HepG2 (cell line): Measurements from ENCODE around the gene VKORC1. TPM values are rescaled to one million over a fixed set of nuclear protein-coding genes. Genes with fewer than 3 reads are reported as not detected.

Experiments
- ATF7 ChIP-seq, 2 experiments: fragments of 450-650 bp in 1 of 2; sonication (generic) in 1 of 2; formaldehyde crosslinking in 1 of 2; IDR thresholded peaks; 2 replicates each; pipeline versions ENCODE4 v1.4.0 to v1.6.1; 2016 to 2020; ENCODE audit warnings: antibody characterized with exemption in 1 of 2, mild to moderate bottlenecking in 1 of 2, missing genetic modification reagents in 1 of 2
- CC2D1A ChIP-seq: sonication (generic); formaldehyde crosslinking; IDR thresholded peaks from 2 replicates; pipeline ENCODE4 v1.8.1; 2023; ENCODE audit warnings: mild to moderate bottlenecking, missing genetic modification reagents
- CHCHD3 ChIP-seq: sonication (generic); formaldehyde crosslinking; IDR thresholded peaks from 2 replicates; pipeline ENCODE4 v1.8.0; 2022; ENCODE audit warnings: mild to moderate bottlenecking, missing genetic modification reagents, moderate library complexity
- DMAP1 ChIP-seq: IDR thresholded peaks from 2 replicates; pipeline ENCODE4 v1.6.1; 2016
- DRAP1 ChIP-seq: IDR thresholded peaks from 2 replicates; pipeline ENCODE4 v1.6.1; 2016; ENCODE audit warnings: missing genetic modification reagents, missing compliant biosample characterization
- FOXP1 ChIP-seq, 2 experiments: fragments of 450-650 bp in 1 of 2; IDR thresholded peaks; 2 replicates each; pipeline ENCODE4 v1.6.1; 2017 to 2018; ENCODE audit warnings: antibody characterized with exemption in 1 of 2
- GMEB2 ChIP-seq: IDR thresholded peaks from 2 replicates; pipeline ENCODE4 v1.6.1; 2016; ENCODE audit warnings: missing biosample characterization, missing genetic modification reagents, low read depth
- IRX3 ChIP-seq: sonication (generic); formaldehyde crosslinking; IDR thresholded peaks from 2 replicates; pipeline ENCODE4 v1.8.1; 2023; ENCODE audit warnings: mild to moderate bottlenecking, low read depth, missing genetic modification reagents, borderline replicate concordance
- KAT7 ChIP-seq: IDR thresholded peaks from 2 replicates; pipeline ENCODE4 v1.6.1; 2018; ENCODE audit warnings: borderline replicate concordance, missing compliant biosample characterization
- POLR2A ChIP-seq, 2 experiments: IDR thresholded peaks; 2 replicates each; pipeline ENCODE4 v1.6.1; 2011; ENCODE audit warnings: low read depth in 2 of 2, low read length in 2 of 2, mild to moderate bottlenecking in 1 of 2, moderate library complexity in 1 of 2; ENCODE audit not compliant: insufficient read depth in 1 of 2
- TMF1 ChIP-seq: sonication (generic); formaldehyde crosslinking; IDR thresholded peaks from 2 replicates; pipeline ENCODE4 v1.8.1; 2022; ENCODE audit warnings: low read depth, missing genetic modification reagents
- ZBED4 ChIP-seq: sonication (generic); formaldehyde crosslinking; IDR thresholded peaks from 2 replicates; pipeline ENCODE4 v1.4.0; 2020; ENCODE audit warnings: missing genetic modification reagents, borderline replicate concordance
- ZBTB14 ChIP-seq: sonication (generic); formaldehyde crosslinking; IDR thresholded peaks from 2 replicates; pipeline ENCODE4 v1.4.0; 2020; ENCODE audit warnings: missing genetic modification reagents
- ZNF205 ChIP-seq: IDR thresholded peaks from 2 replicates; pipeline ENCODE4 v1.6.1; 2018; ENCODE audit warnings: missing biosample characterization, missing genetic modification reagents
- ZNF891 ChIP-seq: sonication (generic); formaldehyde crosslinking; IDR thresholded peaks from 2 replicates; pipeline ENCODE4 v1.5.0; 2020; ENCODE audit warnings: mild to moderate bottlenecking, missing genetic modification reagents
- polyA plus RNA-seq, 8 experiments: library from polyadenylated mRNA; depleted of rRNA in 3 of 8; stranded (reverse) in 7 of 8; unstranded in 1 of 8; fragments of >200 nt; fragmentation: Illumina TruSeq in 4 of 8; extraction: Trizol in 4 of 8; gene quantifications; 2 replicates each; pipeline versions ENCODE4 v1.2.1 to v1.2.3, GENCODE V29; 2011 to 2016; ENCODE audit warnings: low read depth in 4 of 8, missing spikeins in 1 of 8, mixed read lengths in 1 of 8; ENCODE audit not compliant: insufficient read depth in 1 of 8
- total RNA-seq, 5 experiments: library from RNA; depleted of rRNA; stranded (reverse); fragments of >200 nt; fragmentation: Illumina TruSeq; extraction: Trizol; gene quantifications; 2 replicates each; pipeline ENCODE4 v1.2.3, GENCODE V29; 2016; ENCODE audit warnings: low read depth in 1 of 5
- TF ChIP-seq, protein P1 (sequence below): IDR thresholded peaks from 2 replicates; pipeline ENCODE4 v1.6.1; 2016; ENCODE audit warnings: low read depth
- TF ChIP-seq, protein P2 (sequence below): sonication (generic); formaldehyde crosslinking; IDR thresholded peaks from 2 replicates; pipeline ENCODE4 v1.4.0; 2020; ENCODE audit warnings: mild to moderate bottlenecking, missing genetic modification reagents

The VKORC1 gene
- total and polyA plus RNA-seq, 2 of the 13 experiments (the other 11 are each of a cell fraction or from before 2014, with no cell fraction given) = 141 to 615 TPM

DNA sequence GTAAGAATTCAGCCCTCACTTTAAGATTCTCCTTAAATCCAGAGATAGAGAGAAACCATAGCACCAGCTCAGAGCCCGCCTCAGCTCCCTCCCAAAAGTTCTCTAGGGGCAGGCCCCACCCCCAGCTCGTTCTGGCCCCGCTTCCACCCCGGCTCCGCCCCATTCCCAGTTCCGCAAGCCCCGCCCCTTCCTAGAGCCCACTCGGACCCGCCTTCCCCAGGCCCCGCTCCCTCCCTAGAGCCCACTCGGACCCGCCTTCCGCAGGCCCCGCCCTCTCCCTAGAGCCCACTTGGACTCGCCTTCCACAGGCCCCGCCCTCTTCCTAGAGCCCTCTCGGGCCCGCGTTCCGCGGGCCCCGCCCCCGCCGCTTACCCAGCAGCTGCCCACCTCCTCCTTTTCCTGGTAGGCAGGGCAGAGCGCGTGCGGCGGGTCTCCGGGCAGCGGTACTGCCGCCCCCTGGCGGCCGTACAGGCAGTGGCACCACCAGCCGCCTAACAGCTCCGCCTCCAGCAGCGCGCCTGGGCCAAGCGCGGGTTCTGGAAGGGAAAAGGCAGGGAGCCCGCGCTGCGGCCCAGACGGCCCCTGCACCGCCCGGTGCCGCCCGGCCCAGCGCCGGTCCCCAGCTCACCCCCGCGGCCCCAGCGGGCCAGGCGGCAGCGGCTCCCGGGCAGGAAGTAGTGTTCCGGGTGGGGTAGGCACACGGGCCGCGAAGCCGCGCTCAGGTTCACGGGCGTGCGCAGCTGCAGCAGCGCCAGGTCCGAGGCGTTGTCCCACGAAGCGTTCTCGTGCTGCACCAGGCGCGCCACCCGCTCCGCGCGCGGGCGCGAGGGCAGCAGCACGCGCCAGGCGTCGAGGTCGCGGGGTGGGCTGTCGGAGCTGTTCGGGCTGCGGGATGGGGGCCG lies 47.8 kb upstream of the VKORC1 start (continued):
- TF ChIP-seq GMEB2 (0 out of 2 replicates have a peak, but pooled peaks have one; percentile 40), TMF1 (peak; percentile 82), DMAP1 (peak; percentile 65), IRX3 (CRISPR knock-in tag) (peak; percentile 87; the same call in 1 of the 2 replicates), CHCHD3 (CRISPR knock-in tag) (no peak; the same call in 1 of the 2 replicates), ZBTB14 (peak; percentile 62), ZNF205 (CRISPR knock-in tag) (peak; percentile 80), ZNF891 (CRISPR knock-in tag) (no peak), CC2D1A (CRISPR knock-in tag) (no peak), FOXP1 (IDR thresholded peaks at IDR 0.05) (no peak), FOXP1 (CRISPR knock-in tag; IDR thresholded peaks at IDR 0.05) (no peak), ZBED4 (CRISPR knock-in tag) (peak; percentile 91), DRAP1 (CRISPR knock-in tag) (peak; percentile 82), ATF7 (IDR thresholded peaks at IDR 0.05) (no peak), ATF7 (CRISPR knock-in tag; IDR thresholded peaks at IDR 0.05) (no peak), POLR2A (IDR thresholded peaks at IDR 0.05; ENCODE audit: insufficient read depth in 1 of 2, low read depth in 2 of 2, low read length in 2 of 2) (no peak), KAT7 (peak; percentile 64; the same call in 1 of the 2 replicates)
- TF ChIP-seq, protein P1, sequence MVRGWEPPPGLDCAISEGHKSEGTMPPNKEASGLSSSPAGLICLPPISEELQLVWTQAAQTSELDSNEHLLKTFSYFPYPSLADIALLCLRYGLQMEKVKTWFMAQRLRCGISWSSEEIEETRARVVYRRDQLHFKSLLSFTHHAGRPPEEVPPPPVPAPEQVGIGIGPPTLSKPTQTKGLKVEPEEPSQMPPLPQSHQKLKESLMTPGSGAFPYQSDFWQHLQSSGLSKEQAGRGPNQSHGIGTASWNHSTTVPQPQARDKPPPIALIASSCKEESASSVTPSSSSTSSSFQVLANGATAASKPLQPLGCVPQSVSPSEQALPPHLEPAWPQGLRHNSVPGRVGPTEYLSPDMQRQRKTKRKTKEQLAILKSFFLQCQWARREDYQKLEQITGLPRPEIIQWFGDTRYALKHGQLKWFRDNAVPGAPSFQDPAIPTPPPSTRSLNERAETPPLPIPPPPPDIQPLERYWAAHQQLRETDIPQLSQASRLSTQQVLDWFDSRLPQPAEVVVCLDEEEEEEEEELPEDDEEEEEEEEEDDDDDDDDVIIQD (CRISPR knock-in tag) = peak; percentile 72; the same call in 1 of the 2 replicates
- TF ChIP-seq, protein P2, sequence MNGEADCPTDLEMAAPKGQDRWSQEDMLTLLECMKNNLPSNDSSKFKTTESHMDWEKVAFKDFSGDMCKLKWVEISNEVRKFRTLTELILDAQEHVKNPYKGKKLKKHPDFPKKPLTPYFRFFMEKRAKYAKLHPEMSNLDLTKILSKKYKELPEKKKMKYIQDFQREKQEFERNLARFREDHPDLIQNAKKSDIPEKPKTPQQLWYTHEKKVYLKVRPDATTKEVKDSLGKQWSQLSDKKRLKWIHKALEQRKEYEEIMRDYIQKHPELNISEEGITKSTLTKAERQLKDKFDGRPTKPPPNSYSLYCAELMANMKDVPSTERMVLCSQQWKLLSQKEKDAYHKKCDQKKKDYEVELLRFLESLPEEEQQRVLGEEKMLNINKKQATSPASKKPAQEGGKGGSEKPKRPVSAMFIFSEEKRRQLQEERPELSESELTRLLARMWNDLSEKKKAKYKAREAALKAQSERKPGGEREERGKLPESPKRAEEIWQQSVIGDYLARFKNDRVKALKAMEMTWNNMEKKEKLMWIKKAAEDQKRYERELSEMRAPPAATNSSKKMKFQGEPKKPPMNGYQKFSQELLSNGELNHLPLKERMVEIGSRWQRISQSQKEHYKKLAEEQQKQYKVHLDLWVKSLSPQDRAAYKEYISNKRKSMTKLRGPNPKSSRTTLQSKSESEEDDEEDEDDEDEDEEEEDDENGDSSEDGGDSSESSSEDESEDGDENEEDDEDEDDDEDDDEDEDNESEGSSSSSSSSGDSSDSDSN = peak; percentile 63; the same call in 1 of the 2 replicates
